GM23338 (cell line): ENCODE measurements around the gene ENPP4.

Source experiments
- CREB1 ChIP-seq: fragments of 250-450 bp; sonication (Bioruptor Pico); IDR thresholded peaks from 2 replicates; pipeline ENCODE4 v1.5.0; 2020; ENCODE audit warnings: low read depth, mild to moderate bottlenecking, moderate library complexity
- CTCF ChIP-seq, 2 experiments: fragments of 200-600 bp in 1 of 2; sonication (generic) in 1 of 2; conservative IDR thresholded peaks; 2 replicates each; pipeline versions ENCODE4 v1.5.1 to v1.6.1; 2016 to 2017; ENCODE audit warnings: antibody characterized with exemption in 2 of 2, low read depth in 2 of 2, mild to moderate bottlenecking in 2 of 2, moderate library complexity in 1 of 2
- EZH2 ChIP-seq: fragments of 200-600 bp; sonication (generic); IDR thresholded peaks from one replicate; pipeline ENCODE4 v1.8.0; 2017; ENCODE audit warnings: antibody characterized with exemption, mild to moderate bottlenecking, low read depth; ENCODE audit not compliant: unreplicated experiment
- EZH2phosphoT487 ChIP-seq: fragments of 200-600 bp; sonication (generic); IDR thresholded peaks from one replicate; pipeline ENCODE4 v1.8.1; 2018; ENCODE audit warnings: antibody characterized with exemption; ENCODE audit not compliant: unreplicated experiment
- NANOG ChIP-seq: IDR thresholded peaks from 2 replicates; pipeline ENCODE4 v1.6.1; 2016; ENCODE audit warnings: antibody characterized with exemption, borderline replicate concordance
- POLR2AphosphoS5 ChIP-seq: IDR thresholded peaks from 2 replicates; pipeline ENCODE4 v1.6.1; 2016; ENCODE audit warnings: antibody characterized with exemption, low read depth
- REST ChIP-seq: IDR thresholded peaks from one replicate; pipeline ENCODE4 v1.6.1; 2018; ENCODE audit warnings: antibody characterized with exemption; ENCODE audit not compliant: unreplicated experiment
- ZNF114 ChIP-seq: fragments of 250-450 bp; sonication (Bioruptor Pico); IDR thresholded peaks from 2 replicates; pipeline ENCODE4 v1.5.0; 2020; ENCODE audit warnings: mild to moderate bottlenecking, moderate library complexity

GRCh38 chr6:46172176-46172575, 42.4 kb downstream of the ENPP4 start:
- TF ChIP-seq POLR2AphosphoS5 (no peak), CTCF (conservative IDR thresholded peaks at IDR 0.05; ENCODE audit: low read depth in 2 of 2) (no peak), CREB1 (no peak), REST (no peak), EZH2phosphoT487 (no peak), EZH2 (no peak), NANOG (no peak), ZNF114 (no peak)
